Measurements from ENCODE around the gene SGSM1.

Gene SGSM1

GRCh38 chr22:24761888-24762675 is 43.9 kb upstream of the SGSM1 start:
- no peaks in the 10 kb centered on the region for H4K20me1 ChIP-seq (ENCODE audit: insufficient read depth, low read length)
- H3K4me2 ChIP-seq (ENCODE audit: insufficient read depth, low read length) = no peak overlapping the region
- no peaks in the 10 kb centered on the region for H3K36me3 ChIP-seq (ENCODE audit: insufficient read depth, low read length)
- H3K27ac ChIP-seq (ENCODE audit: low read length) = no peak overlapping the region
- DNase-seq (no peak), ATAC-seq (ENCODE audit: insufficient read depth, low read depth) (no peak)
- H2AFZ ChIP-seq (ENCODE audit: low read depth, low read length) = no peak overlapping the region
- H3K27me3 ChIP-seq (ENCODE audit: insufficient read depth, low read length, poor library complexity) = no peaks in the 10 kb centered on the region
- H3K4me3 ChIP-seq (ENCODE audit: low read depth in 1 of 2, low read length in 2 of 2) = no peak overlapping the region
- no peak for TF ChIP-seq CTCF (IDR thresholded peaks at IDR 0.05; ENCODE audit: borderline replicate concordance, extremely low read depth, low read length, poor library complexity, severe bottlenecking)
- TF ChIP-seq EZH2 (IDR thresholded peaks at IDR 0.05; ENCODE audit: borderline replicate concordance, low read depth, low read length, severe bottlenecking) = no peak
- H3K79me2 ChIP-seq (ENCODE audit: insufficient read depth, low read length) = no peaks in the 10 kb centered on the region
- no peaks in the 10 kb centered on the region for H3K9me3 ChIP-seq (ENCODE audit: insufficient read depth, low read length, severe bottlenecking)
- H3K9ac ChIP-seq (ENCODE audit: low read depth, low read length) = no peak overlapping the region
- peaks cover 17% of the 10 kb centered on the region for H3K4me1 ChIP-seq (ENCODE audit: insufficient read depth, low read length)

DNA sequence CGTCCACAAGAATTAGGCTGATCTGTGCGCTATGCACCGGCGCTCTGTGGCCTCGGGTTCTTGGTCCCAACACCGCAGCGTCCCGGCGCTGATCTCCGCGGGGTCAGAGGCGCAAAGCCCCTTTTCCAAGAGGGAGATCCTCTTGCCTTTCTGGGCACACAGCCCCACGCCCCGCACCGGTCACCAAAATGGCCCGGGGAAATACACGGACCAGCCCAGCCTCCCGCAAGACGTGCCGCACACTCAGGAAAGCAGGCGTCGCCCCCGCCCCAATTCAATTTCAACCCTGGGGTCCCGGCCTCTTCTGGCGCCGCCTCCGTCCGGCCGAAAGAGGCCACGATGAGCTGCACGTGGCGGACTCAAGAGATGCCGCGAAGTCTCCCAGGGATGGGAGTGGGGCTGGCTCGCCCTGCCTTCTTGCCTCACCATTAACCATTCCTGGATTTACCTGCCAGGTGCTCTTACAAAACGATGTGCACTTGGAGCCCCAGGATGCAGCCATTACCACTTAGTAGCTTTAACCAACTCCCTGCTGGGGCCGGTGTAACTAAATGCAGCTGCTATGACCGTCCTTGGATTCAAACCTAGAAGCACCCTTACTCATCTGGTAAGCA is 42.0 kb upstream of the SGSM1 start:
- Histone ChIP-seq H3K4me3 (ENCODE audit: low read depth in 1 of 2, low read length in 2 of 2) (no peak overlapping the region), H3K9me3 (ENCODE audit: insufficient read depth, low read length, severe bottlenecking) (no peaks in the 10 kb centered on the region), H3K36me3 (ENCODE audit: insufficient read depth, low read length) (no peaks in the 10 kb centered on the region), H3K79me2 (ENCODE audit: insufficient read depth, low read length) (no peaks in the 10 kb centered on the region), H3K4me1 (ENCODE audit: insufficient read depth, low read length) (peaks cover 4% of the 10 kb centered on the region; the same call in 1 of the 2 replicates), H2AFZ (ENCODE audit: low read depth, low read length) (no peak overlapping the region), H3K27ac (ENCODE audit: low read length) (no peak overlapping the region), H3K4me2 (ENCODE audit: insufficient read depth, low read length) (no peak overlapping the region), H4K20me1 (ENCODE audit: insufficient read depth, low read length) (no peaks in the 10 kb centered on the region), H3K9ac (ENCODE audit: low read depth, low read length) (no peak overlapping the region), H3K27me3 (ENCODE audit: insufficient read depth, low read length, poor library complexity) (no peaks in the 10 kb centered on the region)
- no peak for TF ChIP-seq CTCF (IDR thresholded peaks at IDR 0.05; ENCODE audit: borderline replicate concordance, extremely low read depth, low read length, poor library complexity, severe bottlenecking)
- TF ChIP-seq EZH2 (IDR thresholded peaks at IDR 0.05; ENCODE audit: borderline replicate concordance, low read depth, low read length, severe bottlenecking) = no peak
- no peak for DNase-seq
- no peak for ATAC-seq (ENCODE audit: insufficient read depth, low read depth)

GRCh38 chr22:24765166-24765565 is 40.8 kb upstream of the SGSM1 start:
- Histone ChIP-seq H3K4me3 (ENCODE audit: low read depth in 1 of 2, low read length in 2 of 2) (no peak overlapping the region), H3K9me3 (ENCODE audit: insufficient read depth, low read length, severe bottlenecking) (no peaks in the 10 kb centered on the region), H3K27ac (ENCODE audit: low read length) (no peak overlapping the region), H3K4me1 (ENCODE audit: insufficient read depth, low read length) (peaks cover 4% of the 10 kb centered on the region; the same call in 1 of the 2 replicates), H3K4me2 (ENCODE audit: insufficient read depth, low read length) (no peak overlapping the region), H3K9ac (ENCODE audit: low read depth, low read length) (no peak overlapping the region), H3K36me3 (ENCODE audit: insufficient read depth, low read length) (no peaks in the 10 kb centered on the region), H3K27me3 (ENCODE audit: insufficient read depth, low read length, poor library complexity) (no peaks in the 10 kb centered on the region), H3K79me2 (ENCODE audit: insufficient read depth, low read length) (no peaks in the 10 kb centered on the region), H2AFZ (ENCODE audit: low read depth, low read length) (no peak overlapping the region), H4K20me1 (ENCODE audit: insufficient read depth, low read length) (no peaks in the 10 kb centered on the region)
- TF ChIP-seq CTCF (IDR thresholded peaks at IDR 0.05; ENCODE audit: borderline replicate concordance, extremely low read depth, low read length, poor library complexity, severe bottlenecking) = no peak
- no peak for TF ChIP-seq EZH2 (IDR thresholded peaks at IDR 0.05; ENCODE audit: borderline replicate concordance, low read depth, low read length, severe bottlenecking)
- ATAC-seq (ENCODE audit: insufficient read depth, low read depth) (no peak), DNase-seq (no peak)

All from DND-41 (cell line).